GM19324 (cell line): Measurements from ENCODE around the gene STK10.

Experiments
- ATAC-seq: cut with Tn5 transposase; IDR thresholded peaks from one replicate; pipeline ENCODE4 v1.9.1; 2021; ENCODE audit warnings: mild to moderate bottlenecking, moderate library complexity; ENCODE audit not compliant: unreplicated experiment, low FRiP score

Gene STK10

GRCh38 chr5:172063463-172064235 lies 124.4 kb downstream of the STK10 start:
- no peak for ATAC-seq

GRCh38 chr5:172059661-172060100 lies 128.3 kb downstream of the STK10 start:
- no peak for ATAC-seq

- ATAC-seq, result no peak
These were observed 129.9 kb downstream of the STK10 start for GRCh38 chr5:172058088-172058487.

- ATAC-seq, result no peak
These were observed 132.0 kb downstream of the STK10 start for GRCh38 chr5:172055996-172056395.

GRCh38 chr5:172055421-172055820 lies 132.6 kb downstream of the STK10 start:
- ATAC-seq, result no peak

GRCh38 chr5:172054611-172055153 lies 133.3 kb downstream of the STK10 start:
- no peak for ATAC-seq

GRCh38 chr5:172052450-172053236 lies 135.4 kb downstream of the STK10 start:
- ATAC-seq, result no peak

GRCh38 chr5:172051643-172052339 lies 136.2 kb downstream of the STK10 start:
- ATAC-seq, result no peak

GRCh38 chr5:172050080-172050479 lies 137.9 kb downstream of the STK10 start:
- ATAC-seq, result no peak

GRCh38 chr5:172049226-172049796 lies 138.7 kb downstream of the STK10 start:
- no peak for ATAC-seq

- no peak for ATAC-seq
These were observed 139.4 kb downstream of the STK10 start for GRCh38 chr5:172048539-172049101.

- ATAC-seq, result no peak
These were observed 139.9 kb downstream of the STK10 start for GRCh38 chr5:172048170-172048422.

- ATAC-seq, result no peak
These were observed 141.4 kb downstream of the STK10 start for GRCh38 chr5:172046593-172046992.

- no peak for ATAC-seq
These were observed 142.8 kb downstream of the STK10 start for GRCh38 chr5:172045315-172045632.

- ATAC-seq, result no peak
These were observed 143.3 kb downstream of the STK10 start for GRCh38 chr5:172044631-172045314.

- ATAC-seq, result no peak
These were observed 144.2 kb downstream of the STK10 start for GRCh38 chr5:172043865-172044264.

- no peak for ATAC-seq
These were observed 145.8 kb downstream of the STK10 start for GRCh38 chr5:172042183-172042582.

GRCh38 chr5:172038167-172038566 lies 149.9 kb downstream of the STK10 start:
- no peak for ATAC-seq

GRCh38 chr5:172035049-172035448 lies 153.0 kb downstream of the STK10 start:
- ATAC-seq, result no peak

GRCh38 chr5:172031894-172032461 lies 156.0 kb downstream of the STK10 start:
- ATAC-seq, result no peak
